Endothelial cell of umbilical vein (primary cell): ENCODE results near the gene AKAP13. TPM values are rescaled to one million over a fixed set of nuclear protein-coding genes. Genes with fewer than 3 reads are reported as not detected.

ENCODE experiments used
- BruUV-seq: library from RNA; stranded (reverse); fragments of 400-500 nt; replicated peaks from 2 replicates; lab custom pipeline; 2021; lab: Mats Ljungman, UMichigan
- CTCF ChIA-PET: fragments of 300-600, 350-600 bp; sonication (Branson Sonifier 250); formaldehyde crosslinking; loops from one replicate; lab custom pipeline; 2021; ENCODE audit warnings: antibody characterized with exemption, inconsistent platforms; lab: Charles Lee
- POLR2A ChIA-PET: fragments of 300-600, 350-600 bp; sonication (Branson Sonifier 250); formaldehyde crosslinking; loops from one replicate; lab custom pipeline; 2021; ENCODE audit warnings: antibody characterized with exemption, inconsistent platforms; lab: Charles Lee
- DNase-seq: peaks from one replicate; pipeline ENCODE4 v3.0.0-alpha.2; 2011; ENCODE audit warnings: low read depth, low spot score
- FAIRE-seq: peaks from 2 replicates; lab custom pipeline; 2011; peaks lifted over from hg19 to GRCh38; lab: Jason Lieb, UNC
- H2AFZ ChIP-seq: 2 replicates; pipeline ENCODE4 v1.6.0; 2012; ENCODE audit warnings: low read depth, low read length, control low read depth, inconsistent platforms
- H3K27ac ChIP-seq: 2 replicates; pipeline ENCODE4 v1.5.1; 2011; ENCODE audit warnings: low read depth, mild to moderate bottlenecking, control low read depth, low read length, moderate library complexity; ENCODE audit not compliant: insufficient read depth
- H3K27me3 ChIP-seq, 2 experiments: 2 replicates each; pipeline versions ENCODE4 v1.6.0 to v1.6.1; 2011; ENCODE audit warnings: low read length in 2 of 2, mixed read lengths in 1 of 2; ENCODE audit not compliant: control insufficient read depth in 2 of 2, insufficient read depth in 2 of 2
- H3K36me3 ChIP-seq, 2 experiments: 2 replicates in 1 of 2; 3 replicates in 1 of 2; pipeline ENCODE4 v1.5.1; 2011; ENCODE audit warnings: low read length in 2 of 2, mild to moderate bottlenecking in 1 of 2, moderate library complexity in 1 of 2; ENCODE audit not compliant: control insufficient read depth in 2 of 2, insufficient read depth in 2 of 2; ENCODE audit errors: extremely low read depth in 1 of 2
- H3K4me1 ChIP-seq: 3 replicates; pipeline ENCODE4 v1.5.1; 2011; ENCODE audit warnings: mild to moderate bottlenecking, low read length; ENCODE audit not compliant: control insufficient read depth, insufficient read depth; ENCODE audit errors: extremely low read depth
- H3K4me2 ChIP-seq: 2 replicates; pipeline ENCODE4 v1.6.1; 2011; ENCODE audit warnings: low read length, control low read depth, mixed read lengths; ENCODE audit not compliant: insufficient read depth
- H3K4me3 ChIP-seq, 3 experiments: fragments of 200-600 bp in 1 of 3; sonication (generic), shearing (Covaris generic) in 1 of 3; replicated peaks in 1 of 3; 2 replicates each; pipeline ENCODE4 v1.5.1; 2011 to 2016; ENCODE audit warnings: control low read depth in 3 of 3, low read length in 3 of 3, mild to moderate bottlenecking in 2 of 3, inconsistent platforms in 1 of 3, low read depth in 1 of 3, moderate library complexity in 1 of 3; ENCODE audit not compliant: insufficient read depth in 1 of 3
- H3K79me2 ChIP-seq: 2 replicates; pipeline ENCODE4 v1.6.0; 2012; ENCODE audit warnings: low read length, inconsistent platforms; ENCODE audit not compliant: control insufficient read depth, insufficient read depth
- H3K9ac ChIP-seq: replicated peaks from 2 replicates; pipeline ENCODE3; 2011; ENCODE audit warnings: low read length, control low read depth; ENCODE audit not compliant: insufficient read depth; ENCODE audit errors: extremely low read depth
- H3K9me1 ChIP-seq: replicated peaks from 3 replicates; pipeline ENCODE4 v1.6.0; 2011; ENCODE audit warnings: mild to moderate bottlenecking, low read length; ENCODE audit not compliant: control insufficient read depth, insufficient read depth; ENCODE audit errors: extremely low read depth
- H3K9me3 ChIP-seq: replicated peaks from 2 replicates; pipeline ENCODE4 v1.5.1; 2012; ENCODE audit warnings: low read length, inconsistent platforms; ENCODE audit not compliant: control insufficient read depth, insufficient read depth
- H4K20me1 ChIP-seq: replicated peaks from 2 replicates; pipeline ENCODE3; 2011; ENCODE audit warnings: mild to moderate bottlenecking, low read length; ENCODE audit not compliant: control insufficient read depth, insufficient read depth; ENCODE audit errors: extremely low read depth
- CTCF ChIP-seq, 2 donors: IDR thresholded peaks; 1 replicate in 1 of 2; 2 replicates in 1 of 2; pipeline ENCODE4 v1.5.1; 2011; ENCODE audit warnings: low read length in 2 of 2, mild to moderate bottlenecking in 2 of 2, moderate library complexity in 2 of 2, control low read depth in 1 of 2, inconsistent platforms in 1 of 2, low read depth in 1 of 2; ENCODE audit not compliant: insufficient read depth in 1 of 2; ENCODE audit errors: extremely low read depth in 1 of 2
- EZH2 ChIP-seq: IDR thresholded peaks from 2 replicates; pipeline ENCODE4 v1.6.1; 2012; ENCODE audit warnings: borderline replicate concordance, low read depth, mild to moderate bottlenecking, moderate library complexity, low read length, inconsistent platforms; ENCODE audit not compliant: severe bottlenecking
- FOS ChIP-seq: IDR thresholded peaks from 2 replicates; pipeline ENCODE4 v1.6.1; 2011; ENCODE audit warnings: mild to moderate bottlenecking, low read length, moderate library complexity, borderline replicate concordance; ENCODE audit not compliant: insufficient read depth
- GATA2 ChIP-seq: IDR thresholded peaks from 2 replicates; pipeline ENCODE4 v1.7.0; 2011; ENCODE audit warnings: low read depth, mild to moderate bottlenecking, moderate library complexity, mixed read lengths, low read length; ENCODE audit not compliant: insufficient read length, insufficient read depth
- JUN ChIP-seq: IDR thresholded peaks from 2 replicates; pipeline ENCODE4 v1.6.1; 2011; ENCODE audit warnings: borderline replicate concordance, low read depth; ENCODE audit not compliant: insufficient read length, insufficient read depth
- MAX ChIP-seq: IDR thresholded peaks from 2 replicates; pipeline ENCODE4 v1.6.1; 2011; ENCODE audit not compliant: insufficient read depth, insufficient read length
- MYC ChIP-seq: IDR thresholded peaks from one replicate; pipeline ENCODE4 v1.6.1; 2011; ENCODE audit warnings: mild to moderate bottlenecking, low read depth, low read length
- POLR2A ChIP-seq: IDR thresholded peaks from 2 replicates; pipeline ENCODE4 v1.6.1; 2012; ENCODE audit warnings: low read depth, mild to moderate bottlenecking, control low read depth, low read length
- POLR2AphosphoS5 ChIP-seq: IDR thresholded peaks from 2 replicates; pipeline ENCODE4 v1.6.1; 2012; ENCODE audit warnings: low read depth, mild to moderate bottlenecking, control low read depth, low read length, moderate library complexity; ENCODE audit not compliant: insufficient read depth
- dilution Hi-C: fragments of 300-500 bp; cut with MboI; formaldehyde crosslinking; loops from one replicate; pipeline ENCODE4 v1.15.0; 2019; ENCODE audit warnings: low sequenced_read_pairs; ENCODE audit not compliant: extremely low pct_ligation_motif_present
- intact Hi-C: fragments of 100-400 bp; cut with micrococcal nuclease; formaldehyde crosslinking; loops from one replicate; pipeline ENCODE4 v1.10.0; 2022
- polyA plus RNA-seq, 4 experiments: library from polyadenylated mRNA; depleted of rRNA in 3 of 4; stranded (reverse) in 3 of 4; unstranded in 1 of 4; fragments of >200 nt; gene quantifications; 2 replicates each; pipeline versions ENCODE4 v1.2.1 to v1.2.3, GENCODE V29; 2011 to 2012; ENCODE audit warnings: missing spikeins in 1 of 4
- total RNA-seq: library from RNA; stranded (reverse); gene quantifications from 2 replicates; pipeline ENCODE4 v1.2.3, GENCODE V29; 2021

AKAP13 gene
- total and polyA plus RNA-seq, 2 donors (not counting 3 experiments of a cell fraction or from before 2014, with no cell fraction given) = 22.8 to 87.8 TPM

GRCh38 chr15:85443593-85444087 is 63.2 kb downstream of the AKAP13 start:
- BruUV-seq = no TSS peak
- Histone ChIP-seq H3K4me1 (no peaks in the 10 kb centered on the region), H2AFZ (no peak overlapping the region), H3K9me3 (no peaks in the 10 kb centered on the region), H3K9ac (no peak overlapping the region), H3K27me3 (no peaks in the 10 kb centered on the region), H4K20me1 (peaks cover 8% of the 10 kb centered on the region), H3K79me2 (peaks cover 44% of the 10 kb centered on the region), H3K4me3 (no peak overlapping the region), H3K27ac (no peak overlapping the region), H3K4me2 (no peak overlapping the region), H3K36me3 (no peaks in the 10 kb centered on the region), H3K9me1 (no peaks in the 10 kb centered on the region)
- intact Hi-C loops (no loop called here), dilution Hi-C loops (no loop called here)
- TF ChIP-seq MYC (no peak), POLR2AphosphoS5 (no peak), FOS (no peak), GATA2 (no peak), EZH2 (no peak), CTCF (IDR thresholded peaks at IDR 0.05; ENCODE audit: extremely low read depth in 1 of 2, insufficient read depth in 1 of 2, low read depth in 1 of 2, low read length in 2 of 2) (no peak), MAX (no peak), POLR2A (no peak), JUN (no peak)
- ChIA-PET CTCF (interaction anchor here (1.0 to 2.0 kb wide), 7 partner anchors 9 to 147 kb away, joined by 3 to 7 read pairs (median 4); no protein-coding TSS in a partner anchor), POLR2A (no interaction called here)
- FAIRE-seq (no peak), DNase-seq (peak; percentile 77)
